BE2C (cell line): ENCODE measurements around the gene MPPED1.

Source experiments
- DNase-seq: peaks from one replicate; pipeline ENCODE4 v3.0.0-alpha.2; 2020
- H3K27me3 ChIP-seq: fragments of 250-450 bp; sonication (Bioruptor Pico); 2 replicates; pipeline ENCODE4 v1.5.1; 2020; ENCODE audit warnings: mild to moderate bottlenecking
- H3K36me3 ChIP-seq: fragments of 250-450 bp; sonication (Bioruptor Pico); 2 replicates; pipeline ENCODE4 v1.5.1; 2020; ENCODE audit warnings: mild to moderate bottlenecking
- H3K4me1 ChIP-seq: fragments of 250-450 bp; sonication (Bioruptor Pico); 2 replicates; pipeline ENCODE4 v1.5.1; 2020
- H3K4me3 ChIP-seq: 2 replicates; pipeline ENCODE4 v1.5.1; 2011; ENCODE audit warnings: low read depth, low read length
- H3K9me3 ChIP-seq: fragments of 250-450 bp; sonication (Bioruptor Pico); 2 replicates; pipeline ENCODE4 v1.5.1; 2020
- TF ChIP-seq, protein P1 (sequence below): IDR thresholded peaks from 2 replicates; pipeline ENCODE4 v1.5.1; 2012; ENCODE audit warnings: mild to moderate bottlenecking, low read depth, low read length

Gene MPPED1

DNA sequence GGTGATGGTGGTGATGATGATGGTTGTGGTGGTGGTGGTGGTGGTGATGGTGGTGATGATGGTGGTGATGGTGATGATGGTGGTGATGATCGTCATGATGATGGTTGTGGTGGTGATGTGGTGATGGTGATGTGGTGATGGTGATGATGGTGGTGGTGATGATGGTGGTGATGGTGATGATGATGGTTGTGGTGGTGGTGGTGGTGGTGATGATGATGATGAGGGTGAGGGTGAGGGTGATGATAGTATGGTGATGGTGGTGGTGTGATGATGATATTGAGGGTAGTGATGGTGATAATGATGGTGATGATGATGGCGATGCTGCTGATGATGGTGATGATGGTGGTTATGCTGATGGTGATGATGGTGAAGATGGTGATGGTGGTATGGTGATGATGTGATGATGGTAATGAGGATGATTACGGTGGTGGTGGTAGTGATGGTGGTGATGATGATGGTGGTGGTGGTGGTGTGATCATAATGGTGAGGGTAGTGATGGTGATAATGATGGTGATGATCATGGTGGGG, 63.8 kb downstream of the MPPED1 start:
- no peak overlapping the region for H3K4me3 ChIP-seq
- H3K9me3 ChIP-seq = no peaks in the 10 kb centered on the region
- no peaks in the 10 kb centered on the region for H3K27me3 ChIP-seq
- DNase-seq = no peak
- H3K4me1 ChIP-seq = no peaks in the 10 kb centered on the region
- H3K36me3 ChIP-seq = no peaks in the 10 kb centered on the region
- TF ChIP-seq, protein P1, sequence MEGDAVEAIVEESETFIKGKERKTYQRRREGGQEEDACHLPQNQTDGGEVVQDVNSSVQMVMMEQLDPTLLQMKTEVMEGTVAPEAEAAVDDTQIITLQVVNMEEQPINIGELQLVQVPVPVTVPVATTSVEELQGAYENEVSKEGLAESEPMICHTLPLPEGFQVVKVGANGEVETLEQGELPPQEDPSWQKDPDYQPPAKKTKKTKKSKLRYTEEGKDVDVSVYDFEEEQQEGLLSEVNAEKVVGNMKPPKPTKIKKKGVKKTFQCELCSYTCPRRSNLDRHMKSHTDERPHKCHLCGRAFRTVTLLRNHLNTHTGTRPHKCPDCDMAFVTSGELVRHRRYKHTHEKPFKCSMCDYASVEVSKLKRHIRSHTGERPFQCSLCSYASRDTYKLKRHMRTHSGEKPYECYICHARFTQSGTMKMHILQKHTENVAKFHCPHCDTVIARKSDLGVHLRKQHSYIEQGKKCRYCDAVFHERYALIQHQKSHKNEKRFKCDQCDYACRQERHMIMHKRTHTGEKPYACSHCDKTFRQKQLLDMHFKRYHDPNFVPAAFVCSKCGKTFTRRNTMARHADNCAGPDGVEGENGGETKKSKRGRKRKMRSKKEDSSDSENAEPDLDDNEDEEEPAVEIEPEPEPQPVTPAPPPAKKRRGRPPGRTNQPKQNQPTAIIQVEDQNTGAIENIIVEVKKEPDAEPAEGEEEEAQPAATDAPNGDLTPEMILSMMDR = no peak

DNA sequence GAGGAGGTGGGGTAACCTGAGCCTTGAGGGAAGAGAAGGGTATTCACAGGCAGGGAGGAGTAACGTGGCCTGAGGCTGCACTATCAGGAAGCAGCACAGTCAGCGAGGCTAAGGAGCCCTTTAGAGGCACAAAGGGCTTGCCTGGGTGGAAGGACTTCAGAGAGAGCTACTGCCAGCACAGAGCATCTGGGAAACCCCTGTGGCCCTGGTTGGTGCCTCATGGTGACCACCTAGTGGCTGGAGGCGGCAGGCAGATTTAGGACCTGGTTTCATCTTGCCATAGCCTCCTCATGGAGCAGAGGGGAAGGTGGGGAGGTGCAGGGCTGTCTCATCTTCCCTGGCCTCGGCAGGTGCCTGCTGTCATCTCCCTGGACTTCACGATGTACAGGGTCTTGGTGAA, 64.5 kb downstream of the MPPED1 start:
- H3K36me3 ChIP-seq = no peaks in the 10 kb centered on the region
- H3K9me3 ChIP-seq = no peaks in the 10 kb centered on the region
- no peak for DNase-seq
- H3K4me3 ChIP-seq = no peak overlapping the region
- H3K4me1 ChIP-seq = no peaks in the 10 kb centered on the region
- TF ChIP-seq, protein P1 = peak; percentile 34
- no peaks in the 10 kb centered on the region for H3K27me3 ChIP-seq

DNA sequence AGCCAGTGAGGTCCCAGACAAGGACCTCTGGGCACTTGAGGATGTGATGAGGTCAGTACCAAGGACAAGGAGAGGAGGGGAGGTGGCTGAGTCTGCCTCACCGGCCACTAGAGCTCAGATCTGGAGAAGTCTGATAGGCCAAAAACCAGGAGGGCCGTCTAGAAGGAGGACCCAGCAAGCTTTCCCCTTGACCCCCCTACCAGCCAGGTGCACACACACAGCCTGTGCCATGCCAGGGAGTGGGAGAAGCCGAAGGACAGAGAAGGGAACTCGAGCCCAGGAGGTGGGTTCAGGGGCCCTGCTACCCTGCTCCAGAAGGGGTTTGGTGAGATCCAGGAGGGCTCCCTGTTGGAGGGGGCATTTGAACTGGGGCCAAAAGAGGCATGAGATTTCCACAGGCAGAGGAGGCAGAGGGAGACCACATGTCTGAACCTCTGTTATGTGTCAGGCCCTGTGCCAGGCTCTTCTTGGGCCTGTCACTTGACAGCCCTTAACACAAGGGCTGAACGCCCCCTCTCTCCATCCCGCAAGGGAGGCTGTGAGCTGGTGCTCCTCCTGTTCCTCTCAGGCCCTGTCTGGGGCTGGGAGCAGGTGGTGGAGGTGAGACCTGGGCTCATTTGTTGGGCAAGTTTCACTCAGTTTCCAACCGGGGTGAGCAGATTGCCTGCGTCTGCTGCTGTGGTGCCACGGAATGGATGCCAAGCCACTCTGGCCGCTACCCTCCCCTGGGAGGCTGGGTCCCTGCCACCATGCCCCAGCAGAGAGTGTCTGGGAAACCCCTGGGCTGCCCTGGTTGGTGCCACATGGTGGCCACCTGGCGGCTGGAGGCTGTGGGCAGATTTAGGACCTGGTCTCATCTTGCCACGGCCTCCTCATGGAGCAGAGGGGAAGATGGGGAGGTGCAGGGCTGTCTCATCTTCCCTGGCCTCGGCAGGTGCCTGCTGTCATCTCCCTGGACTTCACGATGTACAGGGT, 65.2 kb downstream of the MPPED1 start:
- Histone ChIP-seq H3K36me3 (no peaks in the 10 kb centered on the region), H3K27me3 (no peaks in the 10 kb centered on the region), H3K4me1 (no peaks in the 10 kb centered on the region), H3K4me3 (no peak overlapping the region), H3K9me3 (no peaks in the 10 kb centered on the region)
- TF ChIP-seq, protein P1 = no peak
- no peak for DNase-seq

DNA sequence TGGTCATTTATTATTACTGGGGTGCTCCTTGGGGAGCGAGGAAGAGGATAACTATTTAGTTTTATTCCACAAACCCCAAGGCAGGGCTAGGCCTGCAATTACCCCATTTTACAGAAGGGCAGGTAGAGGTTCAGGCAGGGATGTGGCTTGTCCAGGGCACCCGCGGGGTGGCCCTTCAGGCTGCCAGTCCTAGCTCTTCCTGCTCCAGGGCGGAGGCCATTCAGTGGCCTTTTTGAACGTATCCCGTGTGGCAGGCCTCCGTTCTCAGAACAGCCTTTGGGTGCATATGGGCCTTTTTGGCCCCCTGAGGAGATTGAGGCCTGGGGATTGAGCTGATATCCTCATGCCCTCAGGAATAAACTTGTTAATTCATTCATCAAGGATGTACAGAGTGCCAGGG, 66.2 kb downstream of the MPPED1 start:
- no peaks in the 10 kb centered on the region for H3K4me1 ChIP-seq
- no peak overlapping the region for H3K4me3 ChIP-seq
- TF ChIP-seq, protein P1 = no peak
- DNase-seq = no peak
- H3K36me3 ChIP-seq = no peaks in the 10 kb centered on the region
- H3K9me3 ChIP-seq = no peaks in the 10 kb centered on the region
- no peaks in the 10 kb centered on the region for H3K27me3 ChIP-seq

GRCh38 chr22:43478621-43479300, 66.9 kb downstream of the MPPED1 start:
- Histone ChIP-seq H3K4me1 (no peaks in the 10 kb centered on the region), H3K9me3 (no peaks in the 10 kb centered on the region), H3K4me3 (no peak overlapping the region), H3K36me3 (no peaks in the 10 kb centered on the region), H3K27me3 (no peaks in the 10 kb centered on the region)
- TF ChIP-seq, protein P1 = no peak
- DNase-seq = no peak
